PC-9 (cell line): Measurements from ENCODE around the gene NUCB1. TPM values are rescaled to one million over a fixed set of nuclear protein-coding genes. Genes with fewer than 3 reads are reported as not detected.
A peak's percentile ranks its signal among the peaks of the same experiment; 100 is the strongest.
"Not testable (repeated sequence)": the region's sequence is repeated elsewhere in the genome, so short reads cannot be mapped to it uniquely, and the experiment has no call there.

Experiments
- BruUV-seq: library from RNA; stranded (reverse); fragments of 400-500 nt; replicated peaks from 2 replicates; lab custom pipeline; 2021; lab: Mats Ljungman, UMichigan
- CTCF ChIA-PET: fragments of 300-600 bp; sonication (Branson Sonifier 250); formaldehyde crosslinking; loops from one replicate; lab custom pipeline; 2022; ENCODE audit warnings: antibody characterized with exemption; lab: Charles Lee
- POLR2A ChIA-PET: fragments of 300-600 bp; sonication (Branson Sonifier 250); formaldehyde crosslinking; loops from one replicate; lab custom pipeline; 2022; ENCODE audit warnings: antibody characterized with exemption; ENCODE audit not compliant: unreplicated experiment; lab: Charles Lee
- DNase-seq, 2 experiments: peaks; one replicate each; pipeline versions ENCODE4 v3.0.0 to v3.0.0-alpha.2; 2015 to 2022; ENCODE audit warnings: mixed read lengths in 1 of 2
- H2AFZ ChIP-seq: fragments of 200-600 bp; sonication (generic); 2 replicates; pipeline ENCODE4 v1.8.1; 2017; ENCODE audit warnings: antibody characterized with exemption
- H3F3A ChIP-seq: fragments of 200-600 bp; sonication (generic); 2 replicates; pipeline ENCODE4 v1.8.1; 2017; ENCODE audit warnings: antibody characterized with exemption, mild to moderate bottlenecking, low read depth; ENCODE audit not compliant: insufficient read depth
- H3K27ac ChIP-seq: fragments of 200-600 bp; sonication (generic); 2 replicates; pipeline ENCODE4 v1.6.1; 2016; ENCODE audit warnings: mixed run types
- H3K27me3 ChIP-seq: fragments of 200-600 bp; sonication (generic); 2 replicates; pipeline ENCODE4 v1.6.1; 2016; ENCODE audit warnings: low read depth, mixed run types; ENCODE audit not compliant: insufficient read depth
- H3K36me3 ChIP-seq: fragments of 200-600 bp; sonication (generic); 2 replicates; pipeline ENCODE4 v1.6.1; 2016; ENCODE audit warnings: low read depth, mixed run types
- H3K4me1 ChIP-seq: fragments of 200-600 bp; sonication (generic); replicated peaks from 2 replicates; pipeline ENCODE4 v1.6.1; 2016; ENCODE audit warnings: mixed run types; ENCODE audit not compliant: insufficient read depth
- H3K4me2 ChIP-seq: fragments of 200-600 bp; sonication (generic); 2 replicates; pipeline ENCODE4 v1.6.1; 2017; ENCODE audit warnings: mixed run types
- H3K4me3 ChIP-seq: fragments of 200-600 bp; sonication (generic); 2 replicates; pipeline ENCODE4 v1.6.1; 2016; ENCODE audit warnings: mixed run types
- H3K79me2 ChIP-seq: fragments of 200-600 bp; sonication (generic); 2 replicates; pipeline ENCODE4 v1.6.1; 2017; ENCODE audit warnings: low read depth, mixed run types
- H3K9me2 ChIP-seq: fragments of 200-600 bp; sonication (generic); 2 replicates; pipeline ENCODE4 v1.8.1; 2017; ENCODE audit warnings: mild to moderate bottlenecking; ENCODE audit not compliant: insufficient read depth
- H3K9me3 ChIP-seq: fragments of 200-600 bp; sonication (generic); 2 replicates; pipeline ENCODE4 v1.8.1; 2016; ENCODE audit warnings: low read depth; ENCODE audit not compliant: insufficient read depth
- H4K20me1 ChIP-seq: fragments of 200-600 bp; sonication (generic); 2 replicates; pipeline ENCODE4 v1.8.1; 2017; ENCODE audit not compliant: insufficient read depth
- CTCF ChIP-seq: fragments of 200-600 bp; sonication (generic); conservative IDR thresholded peaks from 2 replicates; pipeline ENCODE4 v1.6.1; 2017; ENCODE audit warnings: mixed run types, antibody characterized with exemption, mild to moderate bottlenecking, moderate library complexity
- EZH2 ChIP-seq: fragments of 200-600 bp; sonication (generic); IDR thresholded peaks from 2 replicates; pipeline ENCODE4 v1.8.0; 2017; ENCODE audit warnings: antibody characterized with exemption, low read depth
- intact Hi-C: fragments of 100-400 bp; cut with micrococcal nuclease; formaldehyde crosslinking; loops from one replicate; pipeline ENCODE4 v1.10.0; 2022; ENCODE audit not compliant: unreplicated experiment
- total RNA-seq: library from RNA; stranded (reverse); gene quantifications from 2 replicates; pipeline ENCODE4 v1.2.3, GENCODE V29; 2021

The NUCB1 gene
- total RNA-seq, 1 experiment from 2014 or later = 185 TPM

DNA sequence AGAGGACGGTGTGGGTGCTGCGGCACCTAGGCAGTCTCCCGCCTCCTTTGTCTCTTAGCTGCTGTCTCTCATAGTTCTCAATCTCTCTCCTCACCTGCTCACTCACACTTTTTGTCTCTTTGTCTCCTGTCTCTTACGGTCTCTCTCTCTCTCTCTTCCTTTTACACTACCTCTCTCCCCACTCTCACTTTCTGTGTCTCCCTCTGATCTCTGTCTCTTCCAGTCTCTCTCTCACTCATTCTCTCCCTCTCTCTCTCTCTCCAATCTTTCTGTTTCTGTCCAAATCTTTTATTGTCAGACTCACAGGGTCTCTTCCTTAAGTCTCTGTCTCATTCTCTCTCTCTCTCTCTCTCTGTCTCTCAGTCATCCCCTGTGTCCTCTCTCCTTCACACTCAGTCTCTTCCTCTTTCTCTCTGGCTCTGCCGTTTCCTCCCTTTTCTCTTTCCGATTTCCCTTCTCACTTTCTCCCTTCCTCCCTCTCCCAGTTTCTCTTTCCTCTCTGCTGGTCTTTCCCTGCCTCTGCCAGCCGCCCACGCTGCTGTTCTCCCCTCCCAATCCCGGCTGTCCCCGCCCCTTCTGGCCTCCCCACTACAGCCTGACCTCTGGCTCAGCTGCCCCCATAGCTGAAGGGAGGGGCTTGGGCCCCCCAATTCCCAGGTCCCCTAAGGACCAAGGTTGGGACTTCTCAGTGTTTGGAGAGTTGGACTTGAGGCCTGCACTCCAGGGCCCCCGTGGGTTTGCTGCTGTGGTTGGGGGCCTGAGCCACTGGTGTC is 31.8 kb upstream of the NUCB1 start, which contains the start of gene PLEKHA4:
Gene PLEKHA4, minus strand, starts transcription at position 504 of the 773 bp plus-strand sequence. CDS start 997 bp downstream, outside the sequence.
- POLR2A ChIA-PET = interaction anchor here (0.7 kb wide), 1 partner anchor 73 kb away, joined by 4 read pairs; no protein-coding TSS in a partner anchor
- Histone ChIP-seq H3K4me3 (no peak within 1 kb of the TSS), H3K9me3 (no peaks in the 10 kb centered on the region), H3K27ac (no peak within 1 kb of the TSS), H3K27me3 (peaks cover 35% of the 10 kb centered on the region), H3K4me2 (no peak within 1 kb of the TSS; the same call in 1 of the 2 replicates), H4K20me1 (peaks cover 3% of the 10 kb centered on the region), H2AFZ (peak within 1 kb of the TSS; percentile 54; the same call in 1 of the 2 replicates), H3K9me2 (no peaks in the 10 kb centered on the region), H3F3A (peaks cover 12% of the 10 kb centered on the region; the same call in 1 of the 2 replicates), H3K79me2 (peaks cover 11% of the 10 kb centered on the region), H3K36me3 (peaks cover 3% of the 10 kb centered on the region), H3K4me1 (no peaks in the 10 kb centered on the region)
- intact Hi-C loops = no loop called here
- no peak for DNase-seq
- no TSS peak for BruUV-seq
- CTCF ChIA-PET = interaction anchor here (0.7 kb wide), 1 partner anchor 24 kb away, joined by 4 read pairs; no protein-coding TSS in a partner anchor
- TF ChIP-seq EZH2 = no peak
- no peak for TF ChIP-seq CTCF

DNA sequence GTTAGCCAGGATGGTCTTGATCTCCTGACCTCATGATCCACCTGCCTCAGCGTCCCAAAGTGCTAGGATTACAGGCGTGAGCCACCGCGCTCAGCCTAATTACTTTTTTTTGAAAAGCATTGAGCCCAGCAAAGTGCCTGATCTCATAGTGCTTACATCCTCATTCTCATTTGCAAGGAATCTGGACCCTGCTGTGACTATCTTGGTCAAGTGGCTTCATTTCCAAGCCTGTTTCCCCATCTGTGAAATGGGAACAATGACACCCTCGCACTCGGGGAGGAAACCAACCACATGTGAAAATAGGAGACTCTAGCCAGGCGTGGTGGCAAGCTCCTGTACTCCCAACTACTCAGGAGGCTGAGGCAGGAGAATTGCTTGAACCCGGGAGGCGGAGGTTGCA is 30.1 kb upstream of the NUCB1 start:
- Histone ChIP-seq H4K20me1 (peaks cover 20% of the 10 kb centered on the region), H2AFZ (no peak overlapping the region), H3K9me3 (no peaks in the 10 kb centered on the region), H3K4me2 (no peak overlapping the region), H3K4me3 (no peak overlapping the region), H3K4me1 (peaks cover 12% of the 10 kb centered on the region), H3K36me3 (peaks cover 18% of the 10 kb centered on the region), H3K27ac (no peak overlapping the region), H3K9me2 (no peaks in the 10 kb centered on the region), H3F3A (peaks cover 30% of the 10 kb centered on the region), H3K79me2 (peaks cover 28% of the 10 kb centered on the region), H3K27me3 (peaks cover 22% of the 10 kb centered on the region)
- ChIA-PET CTCF (interaction anchor here (0.6 kb wide), 1 partner anchor 75 kb away, joined by 9 read pairs; no protein-coding TSS in a partner anchor), POLR2A (interaction anchor here (0.6 kb wide), 2 partner anchors 8 to 72 kb away, joined by 3 to 4 read pairs; no protein-coding TSS in a partner anchor)
- TF ChIP-seq CTCF (no peak), EZH2 (no peak)
- intact Hi-C loops = loop anchor here (5.0 kb wide), 2 partner anchors 33 to 772 kb away; partner anchors contain the start of genes HSD17B14, RRAS and SCAF1
- no peak for DNase-seq
- BruUV-seq = no TSS peak

DNA sequence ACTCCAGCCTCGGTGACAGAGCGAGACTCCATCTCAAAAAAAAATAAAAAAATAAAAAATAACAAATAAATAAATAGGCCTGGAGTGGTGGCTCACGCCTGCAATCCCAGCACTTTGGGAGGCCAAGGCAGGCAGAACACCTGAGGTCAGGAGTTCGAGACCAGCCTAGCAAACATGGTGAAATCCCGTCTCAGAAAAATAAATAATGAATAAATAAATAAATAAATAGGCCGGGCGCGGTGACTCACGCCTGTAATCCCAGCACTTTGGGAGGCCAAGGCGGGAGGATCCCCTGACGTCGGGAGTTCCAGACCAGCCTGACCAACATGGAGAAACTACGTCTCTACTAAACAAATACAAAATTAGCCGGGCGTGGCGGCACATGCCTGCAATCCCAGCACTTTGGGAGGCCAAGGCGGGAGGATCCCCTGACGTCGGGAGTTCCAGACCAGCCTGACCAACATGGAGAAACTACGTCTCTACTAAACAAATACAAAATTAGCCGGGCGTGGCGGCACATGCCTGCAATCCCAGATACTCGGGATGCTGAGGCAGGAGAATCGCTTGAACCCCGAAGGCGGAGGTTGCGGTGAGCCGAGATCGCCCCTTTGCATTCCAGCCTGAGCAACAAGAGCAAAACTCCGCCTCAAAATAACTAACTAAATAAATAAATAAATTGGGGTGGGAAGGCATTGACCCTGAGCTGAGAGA is 28.5 kb upstream of the NUCB1 start:
- Histone ChIP-seq H3K79me2 (peaks cover 40% of the 10 kb centered on the region), H3K4me1 (peaks cover 22% of the 10 kb centered on the region), H4K20me1 (peaks cover 30% of the 10 kb centered on the region), H3K36me3 (peaks cover 27% of the 10 kb centered on the region), H3F3A (peaks cover 39% of the 10 kb centered on the region), H3K4me2 (peak overlapping the region; percentile 100)
- not testable (repeated sequence) for BruUV-seq, H3K4me3 ChIP-seq, H3K27me3 ChIP-seq, H2AFZ ChIP-seq, H3K9me2 ChIP-seq, H3K27ac ChIP-seq, H3K9me3 ChIP-seq, DNase-seq
- intact Hi-C loops = loop anchor here (2.0 to 5.0 kb wide), 3 partner anchors 34 to 771 kb away; partner anchors contain the start of genes BCAT2, HSD17B14, RRAS and SCAF1
- CTCF ChIA-PET = interaction anchor here (0.7 kb wide), 1 partner anchor 9 kb away, joined by 15 read pairs; no protein-coding TSS in a partner anchor
- POLR2A ChIA-PET = interaction anchor here (0.6 to 0.9 kb wide), 6 partner anchors 10 to 344 kb away, joined by 3 to 4 read pairs (median 4); partner anchors contain the start of genes DHDH and NUCB1
